IPS DF 6.9 (cell line): ENCODE measurements around the gene ATP8B1.

Source experiments
- DNase-seq: peaks from one replicate; pipeline ENCODE4 v3.0.0-alpha.2; 2013; ENCODE audit warnings: low read depth, low spot score
- H3K27ac ChIP-seq: one replicate; pipeline ENCODE4 v1.5.1; 2013; ENCODE audit warnings: low read length, control low read depth
- H3K27me3 ChIP-seq: 2 replicates; pipeline ENCODE4 v1.6.1; 2013; ENCODE audit warnings: mild to moderate bottlenecking, low read length; ENCODE audit not compliant: control insufficient read depth, insufficient read depth
- H3K36me3 ChIP-seq: 2 replicates; pipeline ENCODE4 v1.6.1; 2013; ENCODE audit warnings: low read length; ENCODE audit not compliant: control insufficient read depth, insufficient read depth
- H3K4me1 ChIP-seq: 2 replicates; pipeline ENCODE4 v1.6.1; 2013; ENCODE audit warnings: low read length; ENCODE audit not compliant: control insufficient read depth, insufficient read depth
- H3K4me3 ChIP-seq: 2 replicates; pipeline ENCODE4 v1.5.1; 2013; ENCODE audit warnings: mild to moderate bottlenecking, low read length
- H3K9me3 ChIP-seq: 2 replicates; pipeline ENCODE4 v1.6.1; 2013; ENCODE audit warnings: low read length, inconsistent platforms; ENCODE audit not compliant: control insufficient read depth, insufficient read depth
- WGBS: extraction: QIAGEN DNeasy Blood & Tissue Kit; methylation state at CpG from one replicate; pipeline ENCODE4 v1.1.7; 2013; ENCODE audit warnings: mixed read lengths, missing lambda C conversion rate; ENCODE audit not compliant: insufficient read length, insufficient coverage; 5-methylcytosine and 5-hydroxymethylcytosine counted together

The ATP8B1 gene

DNA sequence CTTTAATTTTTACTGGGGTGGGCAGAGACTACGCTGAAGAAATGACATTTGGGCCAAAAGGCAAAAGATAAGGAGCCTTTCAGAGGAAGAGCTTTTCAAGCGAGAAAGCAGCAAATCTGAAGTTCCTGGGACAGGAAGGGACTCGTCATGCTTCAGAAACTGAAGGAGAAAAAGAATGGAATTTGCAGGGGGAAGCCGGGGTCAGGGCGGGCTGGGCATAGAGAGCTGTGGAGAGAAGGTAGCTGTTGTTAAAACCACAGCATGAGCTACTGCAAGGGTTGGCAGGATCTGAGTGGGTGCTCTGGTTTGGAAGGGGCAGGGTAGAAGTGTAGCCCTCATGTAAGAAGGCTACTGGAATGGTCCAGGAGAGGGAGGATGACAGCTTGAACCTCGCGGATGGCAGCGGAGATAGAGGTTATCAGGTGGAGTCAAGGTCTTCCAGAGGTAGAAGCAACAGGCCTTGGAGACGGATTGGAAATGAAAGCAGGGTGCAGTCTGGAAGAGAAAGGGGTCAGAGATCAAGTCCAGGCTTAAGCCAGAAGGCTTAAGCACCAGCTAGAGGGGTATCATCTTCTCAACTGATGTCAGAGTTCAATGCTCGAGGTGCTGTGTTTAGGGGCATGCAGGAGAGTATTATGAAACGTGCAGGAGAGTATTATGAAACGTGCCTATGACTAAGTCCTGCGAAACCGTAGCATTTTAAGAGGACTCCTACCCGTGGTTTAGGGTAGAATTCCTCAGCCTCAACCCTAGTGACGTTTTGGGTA, 18.9 kb downstream of the ATP8B1 start:
- Histone ChIP-seq H3K27me3 (no peaks in the 10 kb centered on the region), H3K4me3 (no peak overlapping the region), H3K36me3 (no peaks in the 10 kb centered on the region), H3K4me1 (no peaks in the 10 kb centered on the region), H3K9me3 (no peaks in the 10 kb centered on the region), H3K27ac (no peak overlapping the region)
- DNase-seq = no peak
- WGBS = no CpG with 5 or more reads among the region's 16 CpGs

DNA sequence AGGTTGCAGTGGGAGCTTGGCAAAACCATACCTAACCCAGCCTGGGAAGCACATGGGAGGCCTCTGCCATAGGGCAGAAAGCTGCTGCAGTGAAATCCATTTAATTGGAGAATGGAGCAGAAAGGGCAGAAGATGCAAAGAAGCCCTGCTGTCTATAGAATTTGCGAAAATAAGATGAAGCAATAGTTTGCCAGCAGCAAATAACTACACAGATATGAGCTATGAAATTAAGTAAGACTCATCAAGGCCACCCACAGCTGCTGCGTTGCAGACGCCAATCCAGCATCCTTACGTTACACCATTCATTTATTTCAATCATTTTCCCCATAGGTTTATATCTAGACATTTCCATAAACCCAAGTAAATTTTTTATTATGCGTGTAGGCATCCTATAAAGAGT, 21.1 kb downstream of the ATP8B1 start:
- DNase-seq = no peak

DNA sequence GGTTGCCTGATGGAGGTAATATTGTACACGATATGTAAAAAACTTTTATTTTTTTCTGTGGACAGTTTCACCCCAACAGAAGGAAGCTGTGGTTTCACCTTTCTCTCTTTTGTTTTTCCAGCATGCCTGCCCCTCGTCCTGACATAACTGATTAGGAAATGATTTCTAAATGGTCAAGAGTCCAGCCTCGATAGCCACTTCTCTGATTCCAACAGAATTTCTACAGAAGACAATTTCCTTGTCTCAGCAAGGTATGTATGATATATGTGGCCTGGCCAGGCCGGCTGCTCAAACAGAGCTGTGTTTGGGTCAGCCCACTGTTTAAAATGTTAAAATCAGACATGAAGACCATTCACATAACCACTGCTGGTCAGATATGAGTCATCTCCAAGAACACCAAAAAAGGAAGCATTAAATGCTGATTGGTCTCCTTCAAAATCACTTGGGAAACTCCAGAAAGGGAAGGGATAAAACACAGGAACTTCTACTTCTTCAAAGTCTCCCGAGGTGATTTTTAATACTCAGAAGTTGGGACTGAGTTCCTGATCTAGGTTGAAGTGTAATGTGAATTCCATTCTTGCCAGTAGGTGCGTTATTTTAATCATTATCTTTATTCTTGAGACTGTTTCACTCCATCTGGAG, 22.3 kb downstream of the ATP8B1 start:
- WGBS = no CpG with 5 or more reads among the region's 6 CpGs
- no peaks in the 10 kb centered on the region for H3K9me3 ChIP-seq
- no peak overlapping the region for H3K27ac ChIP-seq
- no peaks in the 10 kb centered on the region for H3K36me3 ChIP-seq
- no peak overlapping the region for H3K4me3 ChIP-seq
- no peaks in the 10 kb centered on the region for H3K4me1 ChIP-seq
- no peak for DNase-seq
- no peaks in the 10 kb centered on the region for H3K27me3 ChIP-seq

More for the DNA sequence above, 21.1 kb downstream of the ATP8B1 start:
- Histone ChIP-seq H3K27me3 (no peaks in the 10 kb centered on the region), H3K4me1 (no peaks in the 10 kb centered on the region), H3K27ac (no peak overlapping the region), H3K36me3 (no peaks in the 10 kb centered on the region), H3K4me3 (no peak overlapping the region), H3K9me3 (no peaks in the 10 kb centered on the region)
- 100% methylated on average over 2 of the region's 5 CpGs for WGBS

DNA sequence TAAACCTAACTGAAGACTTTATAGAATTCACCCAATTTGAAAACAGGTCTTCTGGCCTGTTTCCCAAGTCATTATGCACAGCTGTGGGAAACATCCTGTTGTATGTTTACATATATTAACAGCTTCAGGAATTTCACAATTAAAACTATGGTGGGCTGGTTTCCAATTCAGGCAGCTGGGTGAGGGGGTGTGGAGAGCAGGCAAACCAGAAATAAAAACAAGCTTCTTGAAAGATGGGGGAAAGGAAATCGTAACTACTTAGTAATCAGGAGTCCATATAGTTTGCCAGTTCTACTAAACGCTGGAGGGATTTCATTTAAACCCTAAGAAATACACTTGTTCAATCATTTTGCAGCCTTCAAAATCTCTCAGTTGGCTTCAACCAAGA, 22.8 kb downstream of the ATP8B1 start:
- no peak for DNase-seq
- Histone ChIP-seq H3K9me3 (no peaks in the 10 kb centered on the region), H3K27ac (no peak overlapping the region), H3K4me3 (no peak overlapping the region), H3K36me3 (no peaks in the 10 kb centered on the region), H3K4me1 (no peaks in the 10 kb centered on the region), H3K27me3 (no peaks in the 10 kb centered on the region)
- no CpG with 5 or more reads among the region's 2 CpGs for WGBS

DNA sequence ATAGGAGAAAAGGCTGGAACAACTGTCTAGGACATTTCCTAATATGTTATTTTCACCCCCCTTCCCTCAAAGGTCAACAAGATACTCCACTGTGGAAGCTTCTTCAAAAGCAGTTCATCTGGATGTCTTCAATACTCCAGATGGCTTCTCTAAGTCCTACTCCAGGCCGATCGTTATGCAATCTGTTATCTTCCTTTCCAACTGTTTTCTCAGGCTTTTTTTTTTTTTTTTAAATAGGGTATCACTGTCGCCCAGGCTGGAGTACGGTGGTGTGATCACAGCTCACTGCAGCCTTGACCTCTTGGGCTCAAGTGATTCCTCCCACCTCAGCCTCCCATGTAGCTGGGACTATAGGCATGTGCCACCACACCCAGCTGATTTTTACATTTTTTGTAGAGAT, 26.3 kb downstream of the ATP8B1 start:
- DNase-seq = no peak
- Histone ChIP-seq H3K4me3 (no peak overlapping the region), H3K9me3 (no peaks in the 10 kb centered on the region), H3K4me1 (peaks cover 3% of the 10 kb centered on the region; the same call in 1 of the 2 replicates), H3K27ac (no peak overlapping the region), H3K36me3 (no peaks in the 10 kb centered on the region), H3K27me3 (no peaks in the 10 kb centered on the region)
- WGBS = no CpG with 5 or more reads among the region's 4 CpGs

DNA sequence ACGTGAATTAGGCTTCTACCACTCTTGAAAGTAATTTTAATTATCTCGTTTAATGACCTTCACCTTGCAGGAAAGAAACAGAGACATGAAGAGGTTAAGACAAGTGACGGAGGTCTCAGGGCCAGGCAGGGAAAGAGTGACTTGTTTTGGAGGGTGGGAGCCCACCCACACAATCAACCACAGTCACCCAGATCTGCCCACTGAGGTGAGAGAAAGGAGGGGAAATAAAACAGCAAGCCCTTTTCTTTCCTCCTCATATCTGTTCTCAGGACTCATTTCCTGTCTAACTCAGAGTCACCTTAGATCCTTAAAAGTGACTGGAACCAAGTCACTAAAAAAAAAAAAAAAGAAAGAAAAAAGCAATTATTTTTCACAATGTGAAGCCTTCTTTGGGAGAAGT, 26.8 kb downstream of the ATP8B1 start:
- H3K4me1 ChIP-seq = peaks cover 3% of the 10 kb centered on the region
- no peak overlapping the region for H3K4me3 ChIP-seq
- no peaks in the 10 kb centered on the region for H3K9me3 ChIP-seq
- DNase-seq = no peak
- no peaks in the 10 kb centered on the region for H3K27me3 ChIP-seq
- no peaks in the 10 kb centered on the region for H3K36me3 ChIP-seq
- WGBS = no CpG with 5 or more reads among the region's 3 CpGs
- no peak overlapping the region for H3K27ac ChIP-seq

DNA sequence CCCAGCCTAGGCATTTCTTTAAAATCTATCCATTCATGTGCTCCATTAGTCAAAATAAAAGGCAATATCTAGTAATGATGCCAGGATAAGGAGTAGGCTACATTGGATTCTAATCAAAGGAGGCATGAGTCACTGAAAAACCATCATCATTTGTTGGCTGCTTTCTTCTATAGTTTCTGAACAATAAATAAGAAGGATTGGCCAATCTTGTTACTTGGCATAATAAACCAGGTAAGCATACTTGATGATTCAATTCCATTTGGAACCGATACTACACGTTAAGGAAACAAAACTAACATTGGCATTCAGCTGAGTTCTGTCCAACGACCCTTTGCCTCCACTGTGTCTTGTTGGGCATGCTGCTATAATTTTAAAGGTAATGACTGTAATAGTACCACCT, 27.2 kb downstream of the ATP8B1 start:
- DNase-seq = no peak
- H3K9me3 ChIP-seq = no peaks in the 10 kb centered on the region
- H3K4me1 ChIP-seq = peaks cover 3% of the 10 kb centered on the region
- H3K36me3 ChIP-seq = no peaks in the 10 kb centered on the region
- no peaks in the 10 kb centered on the region for H3K27me3 ChIP-seq
- no peak overlapping the region for H3K4me3 ChIP-seq
- H3K27ac ChIP-seq = no peak overlapping the region
- WGBS = no CpG with 5 or more reads among the region's 3 CpGs

DNA sequence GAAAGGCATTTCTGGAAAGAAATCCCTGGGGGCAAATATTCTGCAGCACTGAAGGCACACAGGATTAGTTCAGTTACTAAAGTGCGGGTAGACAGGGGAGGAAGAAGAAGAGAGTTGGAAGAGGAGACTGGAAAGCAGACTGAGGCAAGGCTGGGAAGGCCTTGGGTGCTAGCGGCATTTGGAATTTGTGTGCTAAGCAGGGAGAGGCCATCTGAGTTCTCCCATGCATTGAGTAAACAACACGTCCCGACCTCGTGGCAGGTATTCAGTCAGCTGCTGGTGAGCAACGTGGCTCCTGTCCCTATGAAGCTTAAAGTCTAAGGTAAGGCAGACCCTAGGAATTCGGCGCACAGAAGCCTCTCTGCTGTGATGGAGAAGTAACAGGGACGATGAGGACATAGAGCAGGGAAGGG, 30.7 kb downstream of the ATP8B1 start:
- H3K27ac ChIP-seq = no peak overlapping the region
- peaks cover 3% of the 10 kb centered on the region for H3K4me1 ChIP-seq
- no peaks in the 10 kb centered on the region for H3K9me3 ChIP-seq
- H3K4me3 ChIP-seq = no peak overlapping the region
- no peak for DNase-seq
- H3K27me3 ChIP-seq = no peaks in the 10 kb centered on the region
- H3K36me3 ChIP-seq = no peaks in the 10 kb centered on the region
- WGBS = no CpG with 5 or more reads among the region's 9 CpGs

DNA sequence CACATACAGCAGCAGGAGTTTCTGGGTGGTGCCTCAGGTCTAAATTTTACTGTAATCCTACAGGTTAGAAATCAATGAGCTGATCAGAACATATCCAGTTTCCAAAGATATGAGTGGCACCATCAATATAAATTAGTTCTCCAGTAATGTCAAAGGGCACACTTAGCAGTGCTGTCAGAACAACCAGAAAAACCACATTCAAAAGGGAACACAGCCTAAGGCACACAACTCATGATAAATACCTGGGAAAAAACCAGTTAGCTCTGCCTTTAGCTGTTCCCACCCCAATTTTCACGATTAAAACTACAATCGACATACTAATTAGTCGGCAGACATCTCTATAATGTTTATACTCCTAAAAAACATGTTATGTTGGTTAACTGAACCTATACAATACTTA, 31.5 kb downstream of the ATP8B1 start:
- Histone ChIP-seq H3K9me3 (no peaks in the 10 kb centered on the region), H3K27ac (no peak overlapping the region), H3K27me3 (no peaks in the 10 kb centered on the region), H3K4me1 (peaks cover 3% of the 10 kb centered on the region), H3K4me3 (no peak overlapping the region), H3K36me3 (no peaks in the 10 kb centered on the region)
- no peak for DNase-seq
- no CpG with 5 or more reads among the region's 3 CpGs for WGBS

DNA sequence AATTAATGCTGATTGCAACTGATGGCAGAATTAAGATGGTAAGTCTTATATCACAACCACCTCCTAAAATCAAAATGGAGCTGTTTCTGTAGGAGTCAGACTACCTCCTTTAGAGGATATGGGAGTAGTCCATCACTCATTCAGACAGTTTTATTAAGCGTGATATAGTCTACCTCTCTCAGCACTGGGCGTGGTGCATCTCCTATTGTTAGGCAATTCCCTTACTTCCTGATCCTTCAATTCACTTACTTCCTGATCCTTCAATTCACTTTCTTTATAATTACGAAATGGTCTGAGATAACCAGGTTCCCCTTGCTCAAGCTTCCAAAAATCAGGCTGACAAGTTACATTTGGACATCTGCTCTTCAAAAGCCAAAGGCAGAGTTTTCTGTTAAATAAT, 31.9 kb downstream of the ATP8B1 start:
- no peak overlapping the region for H3K27ac ChIP-seq
- no peaks in the 10 kb centered on the region for H3K9me3 ChIP-seq
- peaks cover 3% of the 10 kb centered on the region for H3K4me1 ChIP-seq
- H3K4me3 ChIP-seq = no peak overlapping the region
- no peak for DNase-seq
- no CpG with 5 or more reads among the region's 3 CpGs for WGBS
- H3K27me3 ChIP-seq = no peaks in the 10 kb centered on the region
- no peaks in the 10 kb centered on the region for H3K36me3 ChIP-seq
